ENCODE measurements around the gene SLC25A10. TPM values are rescaled to one million over a fixed set of nuclear protein-coding genes. Genes with fewer than 3 reads are reported as not detected.

Gene SLC25A10
- total and polyA plus RNA-seq, 10 of the 15 experiments (the other 5 are each of a cell fraction or from before 2014, with no cell fraction given) = 0.11 to 72.7 (median 22.3) TPM

GRCh38 chr17:81691608-81692007 lies 20.5 kb upstream of the SLC25A10 start:
- DNase-seq (ENCODE audit: low read depth, low spot score) = no peak
- H3K9me3 ChIP-seq (replicated peaks; ENCODE audit: control insufficient read depth, insufficient read depth, low read length) = no peaks in the 10 kb centered on the region
- TF ChIP-seq USF1 (IDR thresholded peaks at IDR 0.05; ENCODE audit: borderline replicate concordance, extremely low read length, insufficient read depth, low read depth, low read length) (no peak), PML (IDR thresholded peaks at IDR 0.05; ENCODE audit: low read length) (no peak), PRDM15 (CRISPR knock-in tag; IDR thresholded peaks at IDR 0.05) (no peak), ZBTB4 (CRISPR knock-in tag; IDR thresholded peaks at IDR 0.05) (no peak), RAD51 (IDR thresholded peaks at IDR 0.05) (no peak), MTA2 (IDR thresholded peaks at IDR 0.05; ENCODE audit: low read depth) (no peak), NR2F1 (conservative IDR thresholded peaks at IDR 0.05) (no peak), RFX5 (IDR thresholded peaks at IDR 0.05; ENCODE audit: low read depth, low read length) (no peak), EED (IDR thresholded peaks at IDR 0.05; ENCODE audit: low read depth) (no peak), CREM (IDR thresholded peaks at IDR 0.05; ENCODE audit: low read depth) (no peak), NFYB (IDR thresholded peaks at IDR 0.05; ENCODE audit: insufficient read depth, low read depth, low read length) (no peak), CHD2 (IDR thresholded peaks at IDR 0.05; ENCODE audit: borderline replicate concordance, low read depth, low read length) (no peak), SIN3A (IDR thresholded peaks at IDR 0.05; ENCODE audit: low read depth, low read length) (no peak)
- H3K4me2 ChIP-seq (ENCODE audit: control insufficient read depth, insufficient read depth) = no peak overlapping the region
- H3K36me3 ChIP-seq (ENCODE audit: control insufficient read depth in 2 of 2, insufficient read depth in 2 of 2, low read length in 1 of 2) = peaks cover 11 to 63% of the 10 kb centered on the region in 2 experiments; a peak in 3 of 4 replicates
- H3K27ac ChIP-seq (ENCODE audit: control insufficient read depth, insufficient read depth) = no peak overlapping the region
- CTCF ChIA-PET = no interaction called here
- H3K4me1 ChIP-seq (ENCODE audit: control insufficient read depth, insufficient read depth, low read length) = no peaks in the 10 kb centered on the region
- in situ Hi-C loops (cut with MboI) = no loop called here
- WGBS (ENCODE audit: insufficient coverage, insufficient replicate concordance, low lambda C conversion rate, missing lambda C conversion rate) = 94% methylated on average over 20 of the region's 20 CpGs
- no peak for ATAC-seq
- no peaks in the 10 kb centered on the region; the same call in 1 of the 2 replicates for H4K20me1 ChIP-seq (ENCODE audit: control insufficient read depth, insufficient read depth)
- H2AFZ ChIP-seq (ENCODE audit: control insufficient read depth, low read depth, low read length) = no peak overlapping the region
- H3K4me3 ChIP-seq = no peak overlapping the region
- no peak for FAIRE-seq
- intact Hi-C loops (cut with micrococcal nuclease; ENCODE audit: unreplicated experiment) = no loop called here
- H3K9ac ChIP-seq (ENCODE audit: control insufficient read depth, insufficient read depth, low read length) = no peak overlapping the region
- POLR2A ChIA-PET = no interaction called here
- no peaks in the 10 kb centered on the region for H3K27me3 ChIP-seq (replicated peaks in 1 of 2; ENCODE audit: control insufficient read depth in 2 of 2, insufficient read depth in 2 of 2, low read length in 1 of 2)
- SMC1A ChIA-PET (ENCODE audit: uncharacterized antibody, unreplicated experiment) = no interaction called here
- H3K79me2 ChIP-seq (ENCODE audit: control insufficient read depth, insufficient read depth, low read length) = no peaks in the 10 kb centered on the region; the same call in none of the 2 replicates
- BruUV-seq (replicated peaks) = no TSS peak
- RAD21 ChIA-PET (ENCODE audit: unreplicated experiment) = no interaction called here

Measured in GM12878 (cell line).